C4-2B (cell line): Measurements from ENCODE around the gene DOCK9.

Experiments
- ZFX ChIP-seq: fragments of 450-650 bp; IDR thresholded peaks from 2 replicates; pipeline ENCODE4 v1.6.1; 2017
- TF ChIP-seq, protein P1 (sequence below): fragments of 450-650 bp; conservative IDR thresholded peaks from 2 replicates; pipeline ENCODE4 v1.5.1; 2017; ENCODE audit warnings: mild to moderate bottlenecking

GRCh38 chr13:98773921-98774320, 203.9 kb downstream of the DOCK9 start:
- TF ChIP-seq, protein P1, sequence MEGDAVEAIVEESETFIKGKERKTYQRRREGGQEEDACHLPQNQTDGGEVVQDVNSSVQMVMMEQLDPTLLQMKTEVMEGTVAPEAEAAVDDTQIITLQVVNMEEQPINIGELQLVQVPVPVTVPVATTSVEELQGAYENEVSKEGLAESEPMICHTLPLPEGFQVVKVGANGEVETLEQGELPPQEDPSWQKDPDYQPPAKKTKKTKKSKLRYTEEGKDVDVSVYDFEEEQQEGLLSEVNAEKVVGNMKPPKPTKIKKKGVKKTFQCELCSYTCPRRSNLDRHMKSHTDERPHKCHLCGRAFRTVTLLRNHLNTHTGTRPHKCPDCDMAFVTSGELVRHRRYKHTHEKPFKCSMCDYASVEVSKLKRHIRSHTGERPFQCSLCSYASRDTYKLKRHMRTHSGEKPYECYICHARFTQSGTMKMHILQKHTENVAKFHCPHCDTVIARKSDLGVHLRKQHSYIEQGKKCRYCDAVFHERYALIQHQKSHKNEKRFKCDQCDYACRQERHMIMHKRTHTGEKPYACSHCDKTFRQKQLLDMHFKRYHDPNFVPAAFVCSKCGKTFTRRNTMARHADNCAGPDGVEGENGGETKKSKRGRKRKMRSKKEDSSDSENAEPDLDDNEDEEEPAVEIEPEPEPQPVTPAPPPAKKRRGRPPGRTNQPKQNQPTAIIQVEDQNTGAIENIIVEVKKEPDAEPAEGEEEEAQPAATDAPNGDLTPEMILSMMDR: no peak
- TF ChIP-seq ZFX: no peak
